ENCODE data around the gene FANCE. TPM values are rescaled to one million over a fixed set of nuclear protein-coding genes. Genes with fewer than 3 reads are reported as not detected.

Gene FANCE
- total and polyA plus RNA-seq, 2 experiments from 2014 or later = 4.1 to 8.7 TPM

DNA sequence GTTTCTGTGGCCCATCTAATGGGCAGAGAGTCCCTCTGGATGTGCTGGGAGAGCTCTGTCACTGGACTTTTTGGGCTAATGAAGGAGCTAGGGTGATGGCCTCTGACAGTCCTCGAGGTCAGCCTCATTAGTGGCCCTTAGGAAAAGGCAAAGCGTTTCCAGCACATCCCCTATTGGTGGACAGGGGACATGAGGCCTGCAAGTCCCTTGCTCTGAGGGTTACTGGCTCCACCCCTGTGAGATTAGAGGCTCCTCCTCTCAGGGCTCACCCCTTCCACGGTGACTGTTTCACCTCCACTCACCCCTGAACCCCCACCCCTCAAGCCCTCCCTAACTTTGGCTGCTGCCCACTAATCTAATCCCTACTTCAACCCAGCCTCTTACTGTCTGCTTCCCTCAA is 12.8 kb upstream of the FANCE start:
- Histone ChIP-seq H3K4me3 (no peak overlapping the region), H3K27ac (no peak overlapping the region), H3K9me3 (ENCODE audit: low read depth) (no peaks in the 10 kb centered on the region), H3K9me2 (replicated peaks; ENCODE audit: insufficient read depth) (no peaks in the 10 kb centered on the region), H3K27me3 (no peaks in the 10 kb centered on the region), H2AFZ (no peak overlapping the region), H3K36me3 (replicated peaks; ENCODE audit: insufficient read depth, low read depth) (no peaks in the 10 kb centered on the region), H3K4me1 (ENCODE audit: insufficient read depth) (peaks cover 4% of the 10 kb centered on the region), H4K20me1 (ENCODE audit: insufficient read depth, poor library complexity, severe bottlenecking) (no peaks in the 10 kb centered on the region), H3K79me2 (no peaks in the 10 kb centered on the region), H3K4me2 (no peak overlapping the region)
- DNase-seq (ENCODE audit: low spot score) = no peak
- WGBS (ENCODE audit: low lambda C conversion rate, missing lambda C conversion rate) = 50% methylated on average over 3 of the region's 3 CpGs
- no peak for TF ChIP-seq CTCF (IDR thresholded peaks at IDR 0.05; ENCODE audit: poor library complexity)
- no peak for TF ChIP-seq EZH2phosphoT487 (IDR thresholded peaks at IDR 0.05; ENCODE audit: low read depth, severe bottlenecking, unreplicated experiment)
- TF ChIP-seq EZH2 (IDR thresholded peaks at IDR 0.05; ENCODE audit: borderline replicate concordance) = no peak

- TF ChIP-seq EZH2 (IDR thresholded peaks at IDR 0.05; ENCODE audit: borderline replicate concordance) = no peak
- no peak for TF ChIP-seq CTCF (IDR thresholded peaks at IDR 0.05; ENCODE audit: poor library complexity)
- no peak overlapping the region for H2AFZ ChIP-seq
- no peaks in the 10 kb centered on the region for H3K27me3 ChIP-seq
- H3K36me3 ChIP-seq (replicated peaks; ENCODE audit: insufficient read depth, low read depth) = no peaks in the 10 kb centered on the region
- no peaks in the 10 kb centered on the region for H3K4me1 ChIP-seq (ENCODE audit: insufficient read depth)
- H3K27ac ChIP-seq = no peak overlapping the region
- H3K4me3 ChIP-seq = no peak overlapping the region
- H3K9me3 ChIP-seq (ENCODE audit: low read depth) = no peaks in the 10 kb centered on the region
- H3K4me2 ChIP-seq = no peak overlapping the region
- 80% methylated on average over 3 of the region's 3 CpGs for WGBS (ENCODE audit: low lambda C conversion rate, missing lambda C conversion rate)
- H3K79me2 ChIP-seq = no peaks in the 10 kb centered on the region
- H4K20me1 ChIP-seq (ENCODE audit: insufficient read depth, poor library complexity, severe bottlenecking) = no peaks in the 10 kb centered on the region
- no peaks in the 10 kb centered on the region for H3K9me2 ChIP-seq (replicated peaks; ENCODE audit: insufficient read depth)
- no peak for DNase-seq (ENCODE audit: low spot score)
Measured at GRCh38 chr6:35441205-35441604, 10.9 kb upstream of the FANCE start.

DNA sequence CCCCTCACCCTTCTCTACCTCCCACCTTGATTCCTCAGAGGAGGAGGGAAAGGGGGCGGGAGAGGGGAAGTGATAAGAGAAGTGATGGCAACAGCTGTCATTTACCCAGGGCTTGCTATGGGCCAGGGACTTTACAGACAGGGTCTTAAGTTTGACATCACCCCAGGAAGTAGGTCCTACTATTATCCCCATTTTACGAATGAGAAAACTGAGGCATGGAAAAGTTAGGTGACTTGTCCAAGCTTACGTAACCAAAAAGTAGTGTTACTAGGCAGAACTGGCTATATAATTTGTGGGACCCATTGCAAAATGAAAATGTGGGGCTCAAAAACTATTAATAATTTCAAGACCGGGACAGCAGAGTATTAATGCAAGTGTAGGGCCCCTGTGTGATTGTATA is 10.5 kb upstream of the FANCE start:
- no peak overlapping the region for H3K4me3 ChIP-seq
- H2AFZ ChIP-seq = no peak overlapping the region
- no peaks in the 10 kb centered on the region for H3K9me3 ChIP-seq (ENCODE audit: low read depth)
- H3K79me2 ChIP-seq = no peaks in the 10 kb centered on the region
- H3K27ac ChIP-seq = no peak overlapping the region
- no peak for DNase-seq (ENCODE audit: low spot score)
- TF ChIP-seq EZH2phosphoT487 (IDR thresholded peaks at IDR 0.05; ENCODE audit: low read depth, severe bottlenecking, unreplicated experiment) = no peak
- TF ChIP-seq EZH2 (IDR thresholded peaks at IDR 0.05; ENCODE audit: borderline replicate concordance) = no peak
- TF ChIP-seq CTCF (IDR thresholded peaks at IDR 0.05; ENCODE audit: poor library complexity) = no peak
- 91% methylated on average over 4 of the region's 4 CpGs for WGBS (ENCODE audit: low lambda C conversion rate, missing lambda C conversion rate)
- H3K27me3 ChIP-seq = no peaks in the 10 kb centered on the region
- H3K9me2 ChIP-seq (replicated peaks; ENCODE audit: insufficient read depth) = no peaks in the 10 kb centered on the region
- H3K4me2 ChIP-seq = no peak overlapping the region
- no peaks in the 10 kb centered on the region for H3K4me1 ChIP-seq (ENCODE audit: insufficient read depth)
- H3K36me3 ChIP-seq (replicated peaks; ENCODE audit: insufficient read depth, low read depth) = no peaks in the 10 kb centered on the region
- H4K20me1 ChIP-seq (ENCODE audit: insufficient read depth, poor library complexity, severe bottlenecking) = no peaks in the 10 kb centered on the region

DNA sequence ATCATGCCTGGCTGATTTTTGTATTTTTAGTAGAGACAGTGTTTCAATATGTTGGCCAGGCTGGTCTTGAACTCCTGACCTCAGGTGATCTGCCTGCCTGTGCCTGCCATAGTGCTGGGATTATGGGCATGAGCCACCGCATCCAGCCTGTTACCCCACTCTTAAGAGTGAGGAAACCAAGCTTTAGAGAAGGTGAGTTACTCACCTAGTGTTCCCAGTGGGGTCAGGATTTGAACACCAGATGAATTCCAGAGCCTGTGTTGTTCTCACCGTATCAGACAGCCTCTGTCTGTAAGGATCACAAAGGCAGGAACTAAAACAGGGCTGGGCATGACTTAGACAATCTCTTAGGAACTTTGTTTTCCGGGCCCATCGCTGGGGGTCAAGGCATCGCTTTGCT is 9.4 kb upstream of the FANCE start:
- Histone ChIP-seq H2AFZ (no peak overlapping the region), H3K9me2 (replicated peaks; ENCODE audit: insufficient read depth) (no peaks in the 10 kb centered on the region), H3K4me1 (ENCODE audit: insufficient read depth) (no peaks in the 10 kb centered on the region)

More for the DNA sequence above, 9.4 kb upstream of the FANCE start:
- no peak for DNase-seq (ENCODE audit: low spot score)
- WGBS (ENCODE audit: low lambda C conversion rate, missing lambda C conversion rate) = 84% methylated on average over 5 of the region's 5 CpGs
- Histone ChIP-seq H3K27me3 (no peaks in the 10 kb centered on the region), H3K79me2 (no peaks in the 10 kb centered on the region), H3K36me3 (replicated peaks; ENCODE audit: insufficient read depth, low read depth) (no peaks in the 10 kb centered on the region), H3K9me3 (ENCODE audit: low read depth) (no peaks in the 10 kb centered on the region), H3K27ac (no peak overlapping the region), H3K4me3 (no peak overlapping the region), H3K4me2 (no peak overlapping the region), H4K20me1 (ENCODE audit: insufficient read depth, poor library complexity, severe bottlenecking) (no peaks in the 10 kb centered on the region)
- no peak for TF ChIP-seq EZH2phosphoT487 (IDR thresholded peaks at IDR 0.05; ENCODE audit: low read depth, severe bottlenecking, unreplicated experiment)
- TF ChIP-seq CTCF (IDR thresholded peaks at IDR 0.05; ENCODE audit: poor library complexity) = no peak
- no peak for TF ChIP-seq EZH2 (IDR thresholded peaks at IDR 0.05; ENCODE audit: borderline replicate concordance)

Measured in hepatocyte (in vitro differentiated cells).